Left renal pelvis (tissue), 4 donors: ENCODE data around the gene DNAH1. TPM values are rescaled to one million over a fixed set of nuclear protein-coding genes. Genes with fewer than 3 reads are reported as not detected.

Experiments used
- DNase-seq, 4 donors: peaks; one replicate each; pipeline ENCODE4 v3.0.0-alpha.2; 2013; ENCODE audit warnings: low read depth in 4 of 4, low spot score in 3 of 4
- polyA plus RNA-seq, 4 donors: library from polyadenylated mRNA; unstranded; fragments of 120-200 nt; gene quantifications; one replicate each; pipeline ENCODE4 v1.2.1, GENCODE V29; 2013; ENCODE audit not compliant: insufficient read length in 4 of 4

DNAH1 gene
- polyA plus RNA-seq, 4 donors = 5.6 to 12.7 (median 7.7) TPM

GRCh38 chr3:52310861-52311575 is 5.1 kb upstream of the DNAH1 start:
- no peak for DNase-seq

- DNase-seq = no peak
Observed at GRCh38 chr3:52311576-52312119, 4.5 kb upstream of the DNAH1 start.

- DNase-seq = no peak
Observed at GRCh38 chr3:52313188-52313773, 2.8 kb upstream of the DNAH1 start.

GRCh38 chr3:52313774-52314188 is 2.3 kb upstream of the DNAH1 start:
- no peak for DNase-seq

- DNase-seq = no peak
Observed at GRCh38 chr3:52314489-52314888, 1.6 kb upstream of the DNAH1 start.

- no peak for DNase-seq
Observed at GRCh38 chr3:52315006-52315405, 1.1 kb upstream of the DNAH1 start.

- peak in 1 of 4 donors; percentile 48 for DNase-seq
Observed at GRCh38 chr3:52317208-52318000, 1.3 kb downstream of the DNAH1 start.

GRCh38 chr3:52318186-52318816 is 2.2 kb downstream of the DNAH1 start:
- DNase-seq = no peak

GRCh38 chr3:52319921-52320595 is 3.9 kb downstream of the DNAH1 start:
- no peak for DNase-seq

GRCh38 chr3:52321481-52321880 is 5.4 kb downstream of the DNAH1 start:
- DNase-seq = no peak

GRCh38 chr3:52322466-52322865 is 6.3 kb downstream of the DNAH1 start:
- no peak for DNase-seq

- DNase-seq = no peak
Observed at GRCh38 chr3:52323526-52324295, 7.6 kb downstream of the DNAH1 start.

- no peak for DNase-seq
Observed at GRCh38 chr3:52324676-52325075, 8.6 kb downstream of the DNAH1 start.

GRCh38 chr3:52325686-52326085 is 9.6 kb downstream of the DNAH1 start:
- DNase-seq = no peak

- DNase-seq = no peak
Observed at GRCh38 chr3:52326976-52327375, 10.9 kb downstream of the DNAH1 start.

GRCh38 chr3:52327486-52328290 is 11.6 kb downstream of the DNAH1 start:
- DNase-seq = no peak

- DNase-seq = no peak
Observed at GRCh38 chr3:52328536-52329080, 12.5 kb downstream of the DNAH1 start.

GRCh38 chr3:52330194-52330805 is 14.2 kb downstream of the DNAH1 start:
- DNase-seq = no peak
